PFSK-1 (cell line): ENCODE measurements around the gene STAM2.

ENCODE experiments used
- FOXP2 ChIP-seq: optimal IDR thresholded peaks from 2 replicates; pipeline ENCODE3; 2011; ENCODE audit warnings: borderline replicate concordance, control low read depth, inconsistent platforms; ENCODE audit not compliant: insufficient read depth; ENCODE audit errors: extremely low read length, extremely low read depth
- POLR2AphosphoS5 ChIP-seq: IDR thresholded peaks from 2 replicates; pipeline ENCODE4 v1.6.1; 2012; ENCODE audit warnings: low read depth, mild to moderate bottlenecking, control low read depth, low read length, moderate library complexity
- SIN3A ChIP-seq: IDR thresholded peaks from 2 replicates; pipeline ENCODE4 v1.6.1; 2012; ENCODE audit warnings: mild to moderate bottlenecking, low read length, moderate library complexity, borderline replicate concordance; ENCODE audit not compliant: insufficient read depth
- TAF1 ChIP-seq: IDR thresholded peaks from 2 replicates; pipeline ENCODE4 v1.6.1; 2012; ENCODE audit warnings: low read length, control low read depth, borderline replicate concordance; ENCODE audit not compliant: insufficient read depth
- TF ChIP-seq, protein P1 (sequence below), 2 experiments: IDR thresholded peaks; 2 replicates each; pipeline versions ENCODE4 v1.6.1 to v1.8.0; 2011 to 2012; ENCODE audit warnings: low read depth in 2 of 2, low read length in 2 of 2, control low read depth in 1 of 2, inconsistent platforms in 1 of 2, mild to moderate bottlenecking in 1 of 2, moderate library complexity in 1 of 2; ENCODE audit not compliant: insufficient read depth in 1 of 2

Gene STAM2

GRCh38 chr2:152106464-152106863 lies 69.1 kb downstream of the STAM2 start:
- TF ChIP-seq, protein P1, sequence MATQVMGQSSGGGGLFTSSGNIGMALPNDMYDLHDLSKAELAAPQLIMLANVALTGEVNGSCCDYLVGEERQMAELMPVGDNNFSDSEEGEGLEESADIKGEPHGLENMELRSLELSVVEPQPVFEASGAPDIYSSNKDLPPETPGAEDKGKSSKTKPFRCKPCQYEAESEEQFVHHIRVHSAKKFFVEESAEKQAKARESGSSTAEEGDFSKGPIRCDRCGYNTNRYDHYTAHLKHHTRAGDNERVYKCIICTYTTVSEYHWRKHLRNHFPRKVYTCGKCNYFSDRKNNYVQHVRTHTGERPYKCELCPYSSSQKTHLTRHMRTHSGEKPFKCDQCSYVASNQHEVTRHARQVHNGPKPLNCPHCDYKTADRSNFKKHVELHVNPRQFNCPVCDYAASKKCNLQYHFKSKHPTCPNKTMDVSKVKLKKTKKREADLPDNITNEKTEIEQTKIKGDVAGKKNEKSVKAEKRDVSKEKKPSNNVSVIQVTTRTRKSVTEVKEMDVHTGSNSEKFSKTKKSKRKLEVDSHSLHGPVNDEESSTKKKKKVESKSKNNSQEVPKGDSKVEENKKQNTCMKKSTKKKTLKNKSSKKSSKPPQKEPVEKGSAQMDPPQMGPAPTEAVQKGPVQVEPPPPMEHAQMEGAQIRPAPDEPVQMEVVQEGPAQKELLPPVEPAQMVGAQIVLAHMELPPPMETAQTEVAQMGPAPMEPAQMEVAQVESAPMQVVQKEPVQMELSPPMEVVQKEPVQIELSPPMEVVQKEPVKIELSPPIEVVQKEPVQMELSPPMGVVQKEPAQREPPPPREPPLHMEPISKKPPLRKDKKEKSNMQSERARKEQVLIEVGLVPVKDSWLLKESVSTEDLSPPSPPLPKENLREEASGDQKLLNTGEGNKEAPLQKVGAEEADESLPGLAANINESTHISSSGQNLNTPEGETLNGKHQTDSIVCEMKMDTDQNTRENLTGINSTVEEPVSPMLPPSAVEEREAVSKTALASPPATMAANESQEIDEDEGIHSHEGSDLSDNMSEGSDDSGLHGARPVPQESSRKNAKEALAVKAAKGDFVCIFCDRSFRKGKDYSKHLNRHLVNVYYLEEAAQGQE (IDR thresholded peaks at IDR 0.05; ENCODE audit: insufficient read depth in 1 of 2, low read depth in 2 of 2, low read length in 2 of 2): no peak
- TF ChIP-seq SIN3A (no peak), TAF1 (no peak), FOXP2 (no peak), POLR2AphosphoS5 (no peak)

DNA sequence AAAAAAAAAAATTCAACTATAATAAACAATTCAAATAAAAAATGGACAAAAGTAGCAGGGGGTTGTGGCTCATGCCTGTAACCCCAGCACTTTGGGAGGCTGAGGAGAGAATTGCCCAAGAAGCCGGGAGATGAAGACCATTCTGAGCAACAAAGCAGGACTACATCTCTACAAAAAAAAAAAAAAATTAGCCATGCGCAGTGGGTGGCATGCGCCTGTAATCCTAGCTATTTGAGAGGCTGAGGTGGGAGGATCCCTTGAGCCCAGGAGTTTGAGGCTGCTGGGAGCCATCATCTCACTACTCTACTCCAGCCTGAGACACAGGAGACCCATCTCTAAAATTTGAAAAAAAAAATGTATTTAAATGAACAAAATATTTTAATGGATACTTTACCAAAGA lies 72.3 kb downstream of the STAM2 start:
- TF ChIP-seq SIN3A (no peak), FOXP2 (no peak), POLR2AphosphoS5 (no peak), TAF1 (no peak)
- TF ChIP-seq, protein P1 (IDR thresholded peaks at IDR 0.05; ENCODE audit: insufficient read depth in 1 of 2, low read depth in 2 of 2, low read length in 2 of 2): no peak

GRCh38 chr2:152100961-152101360 lies 74.6 kb downstream of the STAM2 start:
- TF ChIP-seq SIN3A (no peak), POLR2AphosphoS5 (no peak), FOXP2 (no peak), TAF1 (no peak)
- TF ChIP-seq, protein P1 (IDR thresholded peaks at IDR 0.05; ENCODE audit: insufficient read depth in 1 of 2, low read depth in 2 of 2, low read length in 2 of 2): no peak

- TF ChIP-seq SIN3A (no peak), POLR2AphosphoS5 (no peak)
- TF ChIP-seq, protein P1 (IDR thresholded peaks at IDR 0.05; ENCODE audit: insufficient read depth in 1 of 2, low read depth in 2 of 2, low read length in 2 of 2): no peak
Measured at GRCh38 chr2:152099367-152100050, 76.1 kb downstream of the STAM2 start.

GRCh38 chr2:152098496-152099366 lies 76.8 kb downstream of the STAM2 start, which contains the start of gene CACNB4:
Gene CACNB4 (minus strand): TSS chr2:152099044.
- TF ChIP-seq FOXP2 (no peak), POLR2AphosphoS5 (no peak), SIN3A (no peak), TAF1 (no peak)
- TF ChIP-seq, protein P1 (IDR thresholded peaks at IDR 0.05; ENCODE audit: insufficient read depth in 1 of 2, low read depth in 2 of 2, low read length in 2 of 2): no peak
